HG02885 (cell line): ENCODE measurements around the gene COL6A1.
"Not testable (repeated sequence)": the region's sequence is repeated elsewhere in the genome, so short reads cannot be mapped to it uniquely, and the experiment has no call there.

Source experiments
- ATAC-seq: cut with Tn5 transposase; IDR thresholded peaks from one replicate; pipeline ENCODE4 v1.9.1; 2021; ENCODE audit warnings: mild to moderate bottlenecking; ENCODE audit not compliant: unreplicated experiment, poor library complexity

Gene COL6A1

DNA sequence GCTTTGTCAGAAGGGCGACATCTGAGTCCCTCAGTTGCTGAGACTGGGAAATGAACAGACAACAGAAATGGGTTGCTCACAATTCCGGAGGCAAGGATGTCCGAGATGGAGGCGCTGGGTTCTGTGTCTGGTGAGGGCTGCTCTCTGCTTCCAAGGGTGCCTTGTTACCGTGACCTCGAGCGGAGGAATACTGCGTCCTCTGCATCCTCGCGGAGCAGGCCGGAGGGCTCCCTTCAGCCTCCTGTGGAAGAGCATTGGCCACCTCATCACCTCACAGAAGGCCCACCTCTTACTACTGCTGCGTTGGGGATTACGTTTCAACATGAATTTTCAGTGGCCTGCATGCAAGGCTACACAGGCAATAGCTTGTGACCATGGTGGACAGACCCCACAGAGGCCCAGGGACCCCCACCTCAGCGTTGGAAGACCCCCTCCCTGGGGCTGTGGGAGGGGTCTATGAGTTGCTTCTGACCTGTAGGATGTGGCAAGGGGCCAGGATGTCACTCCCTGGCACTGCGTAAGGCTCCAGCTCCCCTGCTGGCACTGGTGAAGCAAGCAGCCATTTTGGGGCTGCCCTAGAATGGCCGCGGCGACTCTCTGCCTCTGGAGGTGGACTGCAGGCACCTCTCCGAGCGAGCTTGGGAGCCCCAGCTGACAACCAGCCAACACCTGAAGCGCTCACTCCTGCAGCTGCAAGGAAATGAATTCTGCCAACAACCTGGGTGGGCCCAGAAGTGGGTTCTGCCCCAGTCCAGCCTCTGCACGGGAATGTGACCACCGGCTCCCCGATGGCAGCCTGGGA is 36.3 kb upstream of the COL6A1 start:
- no peak for ATAC-seq

DNA sequence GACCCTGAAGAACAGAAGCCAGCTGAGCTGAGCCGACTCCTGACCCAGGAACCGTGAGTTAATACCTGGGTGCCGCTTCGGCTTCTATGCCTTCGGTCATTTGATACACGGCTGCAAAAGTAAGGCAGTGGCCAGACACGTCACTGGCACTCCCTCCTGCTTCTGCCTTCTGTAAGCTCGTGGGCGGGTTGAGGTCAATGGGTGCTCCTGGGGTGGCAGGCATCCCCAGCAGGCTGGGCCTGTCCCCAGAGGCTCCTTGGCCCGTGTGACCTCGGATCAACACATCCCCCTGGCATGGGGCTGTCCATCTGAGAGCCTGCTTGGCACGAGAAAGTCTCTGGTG is 35.7 kb upstream of the COL6A1 start:
- no peak for ATAC-seq

DNA sequence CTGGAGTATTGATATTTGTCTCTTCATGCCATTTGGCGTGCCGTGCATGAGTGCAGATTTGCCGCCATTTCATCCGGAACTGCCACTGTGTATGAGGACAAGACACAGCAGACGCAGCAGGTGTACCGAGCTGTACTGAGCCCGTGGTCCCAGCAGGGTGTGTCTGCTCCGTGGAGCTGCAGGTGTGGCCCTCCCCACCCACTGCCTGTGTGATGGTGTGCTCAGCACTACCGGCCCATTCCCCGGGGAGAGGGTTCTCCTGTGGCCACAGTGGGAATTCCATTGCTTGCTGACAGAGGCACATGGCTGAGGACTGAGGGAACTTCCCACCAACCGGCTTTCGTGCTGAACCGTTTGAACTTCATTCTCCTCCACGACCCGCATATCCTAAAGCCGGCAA is 34.3 kb upstream of the COL6A1 start:
- no peak for ATAC-seq

DNA sequence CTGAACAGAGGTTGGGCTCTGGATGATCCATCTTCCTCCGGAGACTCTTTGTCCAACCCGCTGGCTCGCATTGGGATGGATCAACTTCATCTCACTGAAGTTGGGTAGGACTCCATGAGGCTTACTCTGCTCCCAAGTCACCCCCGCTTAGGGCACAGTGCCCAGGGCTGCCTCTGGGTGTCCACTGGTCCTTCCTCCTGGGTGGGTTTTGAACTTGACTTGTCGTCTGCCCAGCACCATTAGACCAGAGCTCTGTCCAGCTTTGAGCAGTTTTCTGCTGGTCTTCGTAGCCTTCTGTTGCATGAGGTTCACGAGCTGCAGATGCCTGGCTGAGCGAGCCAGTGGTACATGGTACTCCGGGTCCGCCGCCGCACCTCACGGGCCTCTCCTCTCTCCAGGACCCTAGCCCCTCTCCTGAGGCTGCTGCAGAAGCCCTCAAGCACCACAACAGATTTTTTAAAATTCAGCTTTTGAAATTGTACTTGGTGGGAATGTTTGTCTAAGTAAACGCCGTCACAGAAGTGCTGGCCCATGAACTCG is 33.8 kb upstream of the COL6A1 start:
- ATAC-seq: no peak

DNA sequence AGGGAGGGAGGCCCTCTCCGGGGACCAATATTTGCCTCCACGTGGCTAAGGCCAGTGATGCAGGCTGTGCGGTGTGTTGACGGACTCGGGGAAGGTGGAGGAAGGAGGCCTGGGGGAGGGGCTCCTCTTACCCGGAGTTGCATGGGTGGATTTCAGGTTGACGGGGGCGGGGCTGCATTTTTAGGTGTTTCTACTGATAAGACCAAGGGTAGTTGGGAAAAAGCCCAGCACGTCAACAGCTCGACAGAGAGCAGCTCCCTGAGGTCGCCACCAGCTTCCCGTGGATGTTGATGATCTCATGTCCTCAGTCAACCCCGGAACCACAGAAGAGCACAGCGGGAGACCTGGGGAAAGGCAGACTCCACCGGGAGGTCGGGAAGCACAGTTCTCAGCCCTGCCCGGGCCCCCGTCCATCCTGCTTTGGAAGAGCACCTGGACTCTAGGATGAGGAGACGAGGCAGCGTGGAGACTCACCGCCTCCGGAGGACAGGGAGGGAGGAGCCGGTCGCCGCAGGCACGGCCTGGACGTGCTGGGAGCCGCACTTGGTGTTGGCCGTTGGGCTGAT is 32.9 kb upstream of the COL6A1 start:
- ATAC-seq: no peak

DNA sequence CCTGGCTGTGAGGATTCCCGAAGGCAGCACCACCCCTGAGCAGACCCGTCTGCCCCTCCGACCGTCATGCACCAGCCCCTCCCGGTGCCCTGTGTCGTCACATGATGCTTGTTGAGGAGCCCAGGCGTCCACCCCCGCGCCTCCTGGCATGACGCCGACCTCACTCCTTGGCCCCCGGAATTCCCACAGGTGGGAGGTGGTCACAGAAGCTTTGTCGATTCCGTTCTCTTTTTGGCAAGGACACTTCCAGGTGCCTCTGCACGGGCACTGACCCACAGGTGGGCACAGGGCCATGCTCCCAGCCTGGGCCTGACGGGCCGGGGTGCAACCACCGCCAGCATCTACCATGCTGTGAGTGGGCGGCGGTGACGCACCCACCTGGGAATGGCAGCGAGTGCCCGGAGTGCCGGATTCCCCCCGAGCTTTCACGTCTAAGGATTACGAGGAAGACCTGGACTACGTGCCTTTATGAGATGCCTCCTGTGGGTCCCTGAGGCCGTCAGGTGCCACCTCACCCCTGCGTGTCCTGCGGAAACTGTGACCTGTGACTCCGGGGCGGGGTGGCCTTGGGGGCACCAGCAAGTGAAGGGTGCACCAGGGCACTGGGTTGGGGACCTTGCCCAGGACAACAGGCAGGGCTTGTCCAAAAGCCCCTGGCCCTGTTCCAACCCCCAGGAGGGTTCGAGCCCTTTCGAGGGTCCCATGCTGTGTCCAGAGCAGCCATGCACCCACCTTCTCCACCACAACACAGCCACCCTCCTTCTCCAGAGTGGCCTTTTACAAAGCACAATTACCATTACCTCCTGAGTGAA is 31.4 kb upstream of the COL6A1 start:
- no peak for ATAC-seq

DNA sequence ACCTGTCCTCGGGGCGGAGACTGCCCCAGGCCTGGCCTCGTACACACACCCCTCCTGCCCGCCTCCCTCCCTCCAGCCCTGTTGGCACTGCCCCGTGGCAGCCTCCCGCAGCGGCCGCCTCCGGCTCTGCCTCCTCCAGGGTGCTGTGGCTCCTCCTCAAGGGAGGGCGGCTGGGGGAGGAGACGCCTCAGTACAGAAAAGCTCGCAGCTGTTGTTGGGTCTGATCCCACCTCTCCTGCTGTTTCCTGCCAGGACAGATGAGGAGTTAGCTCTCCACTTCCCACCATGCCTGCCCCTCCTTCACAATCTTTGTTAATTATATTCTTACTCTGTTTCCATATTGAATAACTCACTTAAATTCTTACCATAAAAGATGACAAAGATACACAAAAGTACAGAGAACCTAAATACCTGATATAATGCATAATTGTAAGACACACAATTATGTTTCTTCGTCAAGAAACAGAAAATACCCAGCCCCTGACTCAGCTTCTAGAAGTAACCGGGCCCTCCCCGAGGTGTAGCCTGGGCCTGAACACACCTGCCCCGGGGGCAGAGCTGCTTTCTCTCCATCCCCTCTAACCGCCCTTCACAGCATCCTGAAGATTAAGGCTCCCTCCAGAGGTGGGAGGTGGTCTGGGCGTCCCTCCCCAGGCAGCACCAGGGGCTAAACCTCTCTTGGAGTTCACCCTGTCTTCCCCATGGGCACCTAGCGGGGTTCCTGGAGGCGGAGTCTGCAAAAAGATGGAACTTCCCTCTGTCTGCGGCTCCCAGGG is 30.6 kb upstream of the COL6A1 start:
- no peak for ATAC-seq

DNA sequence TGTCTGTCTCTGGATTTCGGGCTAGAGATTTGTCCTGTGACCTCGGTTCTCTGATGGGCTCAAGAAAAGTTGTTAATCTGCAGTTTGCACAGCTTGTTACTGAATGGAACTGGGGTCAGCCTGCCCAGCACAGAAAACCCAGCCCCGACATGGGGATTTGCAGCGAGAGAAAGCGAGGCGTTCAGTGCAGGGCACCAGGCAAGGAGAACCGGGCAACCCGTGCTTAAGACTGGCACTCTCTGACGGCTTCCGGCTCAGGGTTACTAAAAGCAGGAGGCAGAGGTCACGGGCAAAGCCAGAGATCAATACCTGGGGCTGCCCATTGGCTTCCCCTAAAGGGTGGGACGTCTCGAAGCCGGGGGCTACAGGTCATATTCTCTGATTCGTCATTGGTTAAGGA is 29.9 kb upstream of the COL6A1 start:
- no peak for ATAC-seq

DNA sequence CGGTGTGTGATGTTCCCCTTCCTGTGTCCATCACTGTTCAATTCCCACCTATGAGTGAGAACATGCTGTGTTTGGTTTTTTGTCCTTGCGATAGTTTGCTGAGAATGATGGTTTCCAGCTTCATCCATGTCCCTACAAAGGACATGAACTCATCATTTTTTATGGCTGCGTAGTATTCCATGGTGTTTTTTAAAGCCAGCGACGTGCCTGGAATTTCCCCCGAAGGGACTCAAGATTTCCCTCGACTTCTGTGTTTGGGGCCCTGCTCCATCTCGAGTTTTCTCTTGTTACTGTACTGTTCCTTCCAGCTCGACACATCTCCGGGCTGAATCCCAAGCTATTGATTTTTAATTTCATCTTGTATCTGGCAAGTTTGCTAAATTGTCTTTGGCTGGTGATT is 29.0 kb upstream of the COL6A1 start:
- ATAC-seq: not testable (repeated sequence)

DNA sequence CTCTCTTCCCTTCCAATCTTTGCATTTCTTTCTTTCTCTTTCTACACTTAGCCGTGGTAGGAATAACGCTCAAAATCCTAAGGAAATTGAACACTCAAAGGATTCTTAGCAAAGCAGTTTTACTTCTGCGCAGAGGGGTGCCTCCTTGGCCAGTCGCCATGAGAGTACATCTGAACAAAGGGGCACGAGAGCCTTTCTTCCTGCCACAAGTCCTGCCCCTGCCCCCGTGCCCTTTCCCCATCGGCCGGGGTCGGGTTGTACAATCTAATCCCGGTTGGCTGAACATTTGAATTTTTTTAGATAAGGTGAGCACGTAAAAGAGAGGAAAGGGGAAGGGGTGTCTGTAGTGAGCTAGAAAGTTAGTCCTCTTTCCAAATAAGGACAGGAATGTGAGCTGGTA is 28.6 kb upstream of the COL6A1 start:
- ATAC-seq: no peak

DNA sequence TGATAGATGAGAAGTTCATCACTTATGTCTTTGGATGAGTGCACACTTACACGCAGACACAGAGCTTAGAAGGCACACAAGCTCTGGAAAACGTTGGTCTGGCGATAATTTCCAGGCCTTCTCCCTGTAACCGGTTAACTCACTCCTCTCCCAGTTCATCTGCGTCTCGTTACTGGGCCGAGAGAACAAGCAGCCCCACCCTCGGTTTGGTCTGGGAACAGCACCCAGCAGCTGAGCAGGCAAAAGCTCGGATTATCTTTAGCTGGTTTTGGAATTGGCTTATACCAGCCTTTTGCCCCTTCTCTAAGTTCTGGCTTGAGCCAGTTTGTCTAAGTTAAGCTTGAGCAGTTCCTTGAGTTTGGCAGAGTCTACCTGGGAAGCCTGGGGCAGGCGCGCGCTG is 27.3 kb upstream of the COL6A1 start:
- ATAC-seq: no peak

DNA sequence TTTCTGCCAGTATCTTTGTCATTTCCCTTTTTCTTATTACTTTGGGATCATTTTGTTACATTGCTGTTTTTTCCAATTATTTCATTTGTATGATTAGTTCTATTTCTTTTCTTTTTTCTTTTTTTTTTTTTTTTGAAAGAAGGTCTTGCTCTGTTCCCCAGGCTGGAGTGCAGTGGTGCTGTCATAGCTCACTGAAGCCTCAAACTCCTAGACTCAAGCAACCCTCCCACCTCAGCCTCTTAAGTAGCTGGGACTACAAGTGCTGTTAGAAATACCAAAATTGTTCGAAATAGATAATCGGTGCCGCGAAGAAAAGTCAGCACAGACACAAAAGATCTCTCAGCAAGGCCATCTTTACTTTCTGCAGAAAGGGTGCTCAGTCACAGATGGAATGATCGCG is 26.6 kb upstream of the COL6A1 start:
- no peak for ATAC-seq

DNA sequence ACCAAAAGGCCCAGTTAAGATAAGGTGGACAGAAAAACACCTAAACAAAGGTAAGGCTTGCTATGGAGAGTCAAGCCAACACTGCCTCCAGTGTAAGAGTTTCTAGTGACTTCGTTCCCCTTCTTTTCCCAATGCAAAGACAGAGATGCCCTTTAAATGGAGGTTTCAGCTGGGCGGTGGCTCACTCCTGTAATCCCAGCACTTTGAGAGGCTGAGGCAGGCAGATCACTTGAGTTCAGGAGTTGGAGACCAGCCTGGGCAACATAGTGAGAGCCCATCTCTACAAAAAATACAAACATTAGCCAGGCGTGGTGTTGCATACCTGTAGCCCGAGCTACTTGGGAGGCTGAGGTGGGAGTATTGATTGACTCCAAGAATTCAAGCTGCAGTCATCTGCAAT is 24.0 kb upstream of the COL6A1 start:
- no peak for ATAC-seq

DNA sequence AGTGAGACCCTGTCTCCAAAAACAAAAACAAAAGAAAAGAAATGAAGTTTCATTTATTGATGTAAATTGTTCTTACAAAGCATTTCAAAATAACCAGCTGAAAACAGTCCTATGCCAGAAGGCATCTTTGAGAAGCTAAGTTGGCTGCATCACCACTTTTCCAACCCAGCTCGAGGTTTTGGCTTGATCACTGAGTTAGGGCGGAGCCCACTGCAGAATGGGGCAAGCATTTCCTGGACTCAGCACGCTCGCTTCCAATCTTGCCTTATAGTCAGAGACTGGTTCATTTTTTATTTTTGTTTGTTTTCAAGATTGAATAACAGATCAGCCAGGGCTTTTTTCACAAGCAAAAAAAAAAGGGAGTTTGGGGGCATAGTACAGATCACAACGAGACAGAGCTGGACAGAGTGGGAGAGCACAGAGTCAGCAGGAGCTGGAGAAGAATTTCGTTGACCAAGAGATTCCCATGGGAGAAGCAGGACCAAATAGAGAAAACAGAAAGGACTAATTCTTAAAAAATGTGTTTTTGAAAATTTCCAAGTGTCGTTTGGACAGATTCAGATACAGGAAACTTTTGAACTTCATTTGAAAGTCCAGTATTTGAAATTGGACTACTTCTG is 23.5 kb upstream of the COL6A1 start:
- ATAC-seq: no peak

DNA sequence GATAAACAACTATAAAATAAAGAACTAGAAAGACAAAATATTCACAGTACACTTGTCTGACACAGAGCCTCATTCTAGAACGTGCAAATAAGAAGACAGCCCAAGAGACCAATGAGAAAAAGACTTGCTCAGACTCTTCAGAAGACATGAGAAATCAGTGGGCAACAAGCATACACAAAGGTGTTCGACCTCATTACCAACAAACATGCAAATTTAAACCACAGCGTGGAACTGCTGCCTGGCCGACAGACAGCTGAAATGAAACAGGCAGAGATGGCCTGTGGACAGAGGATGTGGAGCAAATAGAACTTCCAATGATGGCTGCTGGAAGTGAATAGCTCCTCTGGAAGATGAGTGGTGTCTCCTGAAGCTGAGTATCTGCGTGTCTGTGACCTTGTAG is 22.4 kb upstream of the COL6A1 start:
- ATAC-seq: no peak

DNA sequence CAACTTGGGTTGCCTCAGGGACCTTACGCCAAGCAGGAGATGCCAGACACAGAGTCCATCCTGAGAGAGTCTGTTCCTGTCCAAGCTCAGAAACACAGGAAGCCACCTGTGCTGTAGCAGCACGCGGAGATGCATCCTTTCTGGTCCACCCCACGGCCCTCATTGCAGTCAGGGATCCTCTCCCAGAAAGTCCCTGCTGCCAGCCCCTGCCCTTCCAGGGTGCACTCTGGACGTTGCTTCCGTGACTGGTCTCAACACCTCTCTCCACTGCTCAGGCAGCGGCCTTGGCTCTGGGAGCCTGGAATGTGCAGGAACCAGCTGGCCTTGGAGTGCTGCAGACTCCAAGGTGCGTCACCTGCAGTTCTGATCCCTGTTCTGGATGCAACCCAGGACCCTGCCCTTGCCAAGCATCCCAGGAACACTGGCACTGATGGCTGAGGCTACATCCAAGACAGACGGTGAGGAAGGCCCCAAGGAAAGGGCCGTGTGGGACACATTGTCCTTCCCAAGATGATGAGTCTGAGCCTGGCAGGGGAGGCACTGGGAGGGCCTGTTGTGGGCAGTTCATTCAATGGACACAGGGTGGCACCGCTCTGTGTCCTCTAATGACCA is 21.7 kb upstream of the COL6A1 start:
- ATAC-seq: no peak

DNA sequence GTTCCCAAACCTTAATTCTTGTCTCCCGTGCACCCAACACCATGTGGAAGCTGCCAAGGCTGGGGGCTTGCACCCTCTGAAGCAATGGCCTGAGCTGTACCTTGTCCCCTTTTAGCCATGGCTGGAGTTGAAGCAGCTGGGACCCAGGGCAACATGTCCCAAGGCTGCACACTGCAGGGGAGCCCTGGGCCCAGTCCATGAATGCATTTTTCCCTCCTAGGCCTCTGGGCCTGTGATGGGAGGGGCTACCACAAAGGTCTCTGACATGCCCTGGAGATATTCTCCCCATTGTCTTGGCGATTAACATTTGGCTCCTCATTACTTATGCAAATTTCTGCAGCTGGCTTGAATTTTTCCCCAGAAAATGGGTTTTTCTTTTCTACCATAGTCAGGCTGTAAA is 20.2 kb upstream of the COL6A1 start:
- ATAC-seq: not testable (repeated sequence)

DNA sequence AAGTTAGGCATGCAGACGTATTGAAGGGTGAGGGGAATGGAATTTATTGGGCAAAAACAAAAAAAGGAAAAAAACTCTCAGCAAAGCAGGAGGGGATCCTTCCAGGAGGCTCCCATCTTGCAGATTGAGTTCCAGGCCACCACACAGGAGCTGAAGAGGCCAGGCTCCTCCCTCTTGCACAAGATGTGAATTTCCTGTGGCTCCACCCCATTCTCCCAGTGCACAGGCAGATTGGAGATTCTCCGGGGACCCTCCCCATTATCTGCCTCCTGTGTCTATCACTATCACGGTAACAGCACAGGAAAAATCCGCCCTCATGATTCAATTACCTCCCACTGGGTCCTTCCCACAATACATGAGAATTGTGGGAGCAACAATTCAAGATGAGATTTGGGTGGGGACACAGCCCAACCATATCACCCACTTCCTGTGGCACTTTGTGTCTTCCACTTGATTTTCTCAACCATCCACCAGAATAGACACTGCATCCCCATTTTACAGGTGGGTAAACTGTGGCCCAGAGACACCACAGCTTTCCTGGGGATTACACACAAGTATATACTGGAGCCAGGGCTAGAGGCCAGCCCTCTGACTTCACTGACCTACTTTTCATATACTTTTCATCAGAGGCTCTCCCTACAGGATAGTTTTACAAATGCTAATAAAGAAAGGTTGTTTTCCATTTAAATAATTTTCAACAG is 18.9 kb upstream of the COL6A1 start:
- no peak for ATAC-seq

DNA sequence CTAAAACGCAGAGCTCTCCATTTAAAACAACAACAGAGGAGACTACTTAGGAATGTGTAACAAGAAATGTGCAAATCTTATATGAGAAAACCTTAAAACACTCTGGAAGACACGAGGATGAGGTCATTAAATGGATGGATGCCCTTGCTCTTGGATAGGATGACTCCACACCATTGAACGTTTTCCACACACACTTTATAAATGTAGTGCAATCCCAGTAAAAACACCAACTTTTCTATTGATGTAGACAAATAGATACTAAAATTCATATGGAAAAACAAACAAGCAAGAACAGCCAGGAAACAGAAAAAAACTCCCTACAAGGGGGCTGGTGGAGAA is 18.4 kb upstream of the COL6A1 start:
- no peak for ATAC-seq
